ENCODE results near the gene POLR1E. TPM values are rescaled to one million over a fixed set of nuclear protein-coding genes. Genes with fewer than 3 reads are reported as not detected.

POLR1E gene
- total RNA-seq, 4 donors from 2014 or later: 16.7 to 22.3 (median 17.6) TPM

DNA sequence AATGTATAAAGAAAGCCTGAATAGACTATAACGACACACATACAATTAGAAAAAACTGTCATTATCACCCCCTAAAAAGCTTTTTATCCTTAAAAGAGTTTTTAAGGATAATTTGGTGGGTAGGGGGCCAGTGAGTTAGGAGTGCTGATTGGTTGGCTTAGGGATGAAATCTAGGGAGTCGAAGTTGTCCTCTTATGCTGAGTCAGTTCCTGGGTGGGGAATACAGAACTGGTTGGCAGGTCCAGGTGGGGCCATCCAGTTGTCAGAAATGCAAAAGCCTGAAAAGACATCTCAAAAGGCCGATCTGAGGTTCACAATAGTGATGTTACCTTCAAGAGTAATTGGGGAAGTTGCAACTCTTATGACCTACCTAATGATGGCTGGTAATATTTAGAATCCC lies 34.1 kb upstream of the POLR1E start:
- H3K27me3 ChIP-seq: no peaks in the 10 kb centered on the region
- peak overlapping the region in 2 of 4 donors; percentile 5 to 33 for H3K27ac ChIP-seq
- H3K4me3 ChIP-seq: no peak overlapping the region
- DNase-seq: no peak
- H3K9me3 ChIP-seq: no peaks in the 10 kb centered on the region
- TF ChIP-seq POLR2A (IDR thresholded peaks at IDR 0.05): no peak
- no peak for TF ChIP-seq CTCF (IDR thresholded peaks at IDR 0.05 in 4 of 5, conservative IDR thresholded peaks at IDR 0.05 in 1 of 5)
- no peak for ATAC-seq
- H3K4me1 ChIP-seq: peaks cover 13 to 31% of the 10 kb centered on the region in 2 donors
- in situ Hi-C loops (cut with MboI; ENCODE audit: low sequenced_read_pairs in 4 of 4): loop anchor here in 1 of 4 donors (25.0 kb wide), 1 partner anchor 611 kb away; the partner anchor contains the start of gene SHB
- no peaks in the 10 kb centered on the region for H3K36me3 ChIP-seq
- intact Hi-C loops (cut with DNase I; ENCODE audit: low total_unique reads): loop anchor here (2.0 kb wide), 1 partner anchor 27 kb away; no protein-coding TSS in a partner anchor

DNA sequence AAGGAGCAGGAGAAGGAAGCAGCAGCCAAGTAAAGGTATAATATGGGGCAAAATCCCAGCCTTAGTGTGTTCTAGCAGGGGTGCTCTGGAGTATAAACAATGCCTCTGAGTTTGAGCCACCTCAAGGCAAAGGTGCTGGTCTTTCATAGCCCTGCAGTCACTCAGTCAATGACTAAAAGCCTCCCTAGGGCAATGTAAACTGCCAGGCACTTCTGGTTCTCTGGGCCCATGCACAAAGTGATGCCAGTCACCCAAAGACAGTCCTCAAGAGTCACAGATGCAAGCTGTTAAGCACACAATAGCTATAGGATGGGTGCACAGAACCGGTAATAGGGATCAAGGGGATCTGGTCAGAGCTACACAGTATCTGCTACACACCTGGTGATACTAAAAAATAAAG lies 33.1 kb upstream of the POLR1E start:
- ATAC-seq: no peak
- H3K4me1 ChIP-seq: peaks cover 13 to 36% of the 10 kb centered on the region in 2 donors

DNA sequence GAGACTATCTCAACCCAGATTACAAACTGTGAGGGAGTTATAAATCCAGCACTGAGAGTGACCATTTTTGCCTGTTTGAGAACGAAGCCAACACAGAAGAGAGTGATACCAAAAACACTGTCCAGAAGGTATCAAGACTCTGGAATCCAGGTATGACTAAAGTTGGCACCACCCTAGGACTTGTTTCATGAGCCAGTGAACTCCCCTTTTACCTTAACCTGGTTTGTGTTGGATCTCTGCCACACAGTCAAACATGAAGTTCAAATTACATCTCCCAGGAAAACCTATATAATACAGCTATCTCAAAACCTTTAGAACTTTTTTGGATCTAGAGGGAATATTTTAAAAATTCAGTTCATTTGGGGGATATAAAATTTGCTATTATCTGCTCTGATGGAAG lies 31.9 kb upstream of the POLR1E start:
- H3K36me3 ChIP-seq: no peaks in the 10 kb centered on the region
- H3K4me1 ChIP-seq: peaks cover 13 to 36% of the 10 kb centered on the region in 2 donors
- no peaks in the 10 kb centered on the region for H3K27me3 ChIP-seq
- intact Hi-C loops (cut with DNase I; ENCODE audit: low total_unique reads) (no loop called here), in situ Hi-C loops (cut with MboI; ENCODE audit: low sequenced_read_pairs in 4 of 4) (loop anchor here in 1 of 4 donors (25.0 kb wide), 1 partner anchor 608 kb away; the partner anchor contains the start of gene SHB)
- DNase-seq: no peak
- H3K27ac ChIP-seq: no peak overlapping the region
- no peak for TF ChIP-seq POLR2A (IDR thresholded peaks at IDR 0.05)
- no peak for TF ChIP-seq CTCF (IDR thresholded peaks at IDR 0.05 in 4 of 5, conservative IDR thresholded peaks at IDR 0.05 in 1 of 5)
- no peaks in the 10 kb centered on the region for H3K9me3 ChIP-seq
- no peak overlapping the region for H3K4me3 ChIP-seq
- ATAC-seq: no peak

More for the DNA sequence above, 33.1 kb upstream of the POLR1E start:
- no peaks in the 10 kb centered on the region for H3K9me3 ChIP-seq
- no peaks in the 10 kb centered on the region for H3K27me3 ChIP-seq
- H3K27ac ChIP-seq: peak overlapping the region in 1 of 4 donors; percentile 5
- no peak overlapping the region for H3K4me3 ChIP-seq
- DNase-seq: no peak
- no peaks in the 10 kb centered on the region for H3K36me3 ChIP-seq
- TF ChIP-seq POLR2A (IDR thresholded peaks at IDR 0.05) (no peak), CTCF (IDR thresholded peaks at IDR 0.05 in 4 of 5, conservative IDR thresholded peaks at IDR 0.05 in 1 of 5) (no peak)
- in situ Hi-C loops (cut with MboI; ENCODE audit: low sequenced_read_pairs in 4 of 4): loop anchor here in 1 of 4 donors (25.0 kb wide), 1 partner anchor 610 kb away; the partner anchor contains the start of gene SHB
- intact Hi-C loops (cut with DNase I; ENCODE audit: low total_unique reads): no loop called here

- Histone ChIP-seq H3K27me3 (no peaks in the 10 kb centered on the region), H3K36me3 (no peaks in the 10 kb centered on the region), H3K27ac (no peak overlapping the region), H3K9me3 (no peaks in the 10 kb centered on the region), H3K4me1 (peaks cover 13 to 36% of the 10 kb centered on the region in 2 donors), H3K4me3 (no peak overlapping the region)
- no peak for ATAC-seq
- TF ChIP-seq POLR2A (IDR thresholded peaks at IDR 0.05): no peak
- intact Hi-C loops (cut with DNase I; ENCODE audit: low total_unique reads): no loop called here
- in situ Hi-C loops (cut with MboI; ENCODE audit: low sequenced_read_pairs in 4 of 4): loop anchor here in 1 of 4 donors (25.0 kb wide), 1 partner anchor 608 kb away; the partner anchor contains the start of gene SHB
- DNase-seq: no peak
These were observed 31.5 kb upstream of the POLR1E start for GRCh38 chr9:37454238-37454637.

DNA sequence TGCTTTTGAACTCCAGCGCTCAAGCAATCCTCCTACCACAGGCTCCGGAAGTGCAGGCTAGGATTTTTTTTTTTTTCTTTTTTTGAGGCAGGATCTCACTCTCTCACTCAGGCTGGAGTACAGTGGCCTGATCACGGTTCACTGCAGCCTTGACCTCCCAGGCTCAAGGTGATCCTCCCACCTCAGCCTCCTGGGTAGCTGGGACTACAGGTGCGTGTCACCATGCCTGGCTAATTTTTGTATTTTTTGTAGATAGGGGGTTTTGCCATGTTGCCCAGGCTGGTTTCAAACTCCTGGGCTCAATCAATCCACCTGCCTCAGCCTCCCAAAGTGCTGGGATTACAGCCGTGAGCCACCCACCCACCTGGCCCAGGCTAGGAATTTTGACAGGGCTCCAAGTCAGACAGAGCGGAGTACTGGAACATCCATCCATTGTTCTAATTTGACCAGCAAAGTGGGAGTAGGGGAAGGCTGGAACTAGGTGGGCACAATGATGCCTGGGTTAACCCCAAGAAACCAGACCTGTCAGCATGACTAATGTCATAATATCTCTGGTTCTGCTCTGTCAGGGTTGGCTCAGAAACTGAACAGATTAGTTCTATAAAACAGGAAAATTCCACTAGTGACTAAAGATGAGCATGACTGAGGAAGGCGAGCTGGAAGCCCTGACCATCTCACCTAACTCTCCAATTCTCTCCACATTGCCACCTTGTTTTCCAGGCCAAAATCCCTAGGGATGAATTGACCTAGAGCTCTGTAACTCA lies 29.7 kb upstream of the POLR1E start:
- in situ Hi-C loops (cut with MboI; ENCODE audit: low sequenced_read_pairs in 4 of 4): loop anchor here in 1 of 4 donors (25.0 kb wide), 1 partner anchor 606 kb away; the partner anchor contains the start of gene SHB
- intact Hi-C loops (cut with DNase I; ENCODE audit: low total_unique reads): no loop called here
- no peak overlapping the region for H3K27ac ChIP-seq

More for the DNA sequence above, 29.7 kb upstream of the POLR1E start:
- Histone ChIP-seq H3K4me1 (peaks cover 13 to 36% of the 10 kb centered on the region in 2 donors), H3K36me3 (no peaks in the 10 kb centered on the region), H3K4me3 (no peak overlapping the region), H3K9me3 (no peaks in the 10 kb centered on the region), H3K27me3 (no peaks in the 10 kb centered on the region)
- DNase-seq (no peak), ATAC-seq (no peak)
- TF ChIP-seq CTCF (IDR thresholded peaks at IDR 0.05 in 4 of 5, conservative IDR thresholded peaks at IDR 0.05 in 1 of 5) (no peak), POLR2A (IDR thresholded peaks at IDR 0.05) (no peak)
